HEK293 (cell line): ENCODE data around the gene RMND1.

Experiments
- CTCF ChIA-PET: fragments of 350-600 bp; formaldehyde crosslinking; extraction: SDS; loops from one replicate; lab custom pipeline; 2021; ENCODE audit warnings: antibody characterized with exemption; lab: Yijun Ruan, JAX
- POLR2A ChIA-PET: fragments of 300-600 bp; formaldehyde crosslinking; extraction: SDS; loops from one replicate; lab custom pipeline; 2020; ENCODE audit warnings: antibody characterized with exemption, inconsistent platforms; lab: Yijun Ruan, JAX
- H3K27ac ChIP-seq: fragments of 200-500 bp; sonication (Bioruptor generic); 2 replicates; pipeline ENCODE4 v1.5.1; 2014; ENCODE audit warnings: low read depth, low read length, control low read depth, inconsistent platforms; ENCODE audit errors: extremely low read depth
- H3K36me3 ChIP-seq, 2 experiments: fragments of 200-500 bp in 1 of 2; sonication (Bioruptor generic) in 1 of 2; 1 replicate in 1 of 2; 2 replicates in 1 of 2; pipeline ENCODE4 v1.5.1; 2014 to 2017; ENCODE audit warnings: inconsistent platforms in 2 of 2, low read length in 2 of 2; ENCODE audit not compliant: control insufficient read depth in 2 of 2, insufficient read depth in 1 of 2
- H3K4me1 ChIP-seq: fragments of 200-500 bp; sonication (Bioruptor generic); 2 replicates; pipeline ENCODE4 v1.5.1; 2014; ENCODE audit warnings: mild to moderate bottlenecking, low read length, inconsistent platforms; ENCODE audit not compliant: control insufficient read depth, insufficient read depth
- H3K4me3 ChIP-seq: 2 replicates; pipeline ENCODE4 v1.5.1; 2011; ENCODE audit warnings: low read depth, mild to moderate bottlenecking, control low read depth, low read length, moderate library complexity
- H3K9me3 ChIP-seq: fragments of 200-500 bp; sonication (Bioruptor generic); 2 replicates; pipeline ENCODE4 v1.5.1; 2014; ENCODE audit warnings: low read depth, low read length, inconsistent platforms; ENCODE audit not compliant: control insufficient read depth, insufficient read depth
- GLIS2 ChIP-seq: fragments of 450-650 bp; formaldehyde crosslinking; IDR thresholded peaks from 2 replicates; pipeline ENCODE4 v1.5.1; 2016; ENCODE audit warnings: missing biosample characterization, missing genetic modification characterization
- KLF7 ChIP-seq: fragments of 450-650 bp; formaldehyde crosslinking; IDR thresholded peaks from 2 replicates; pipeline ENCODE4 v1.5.1; 2016; ENCODE audit warnings: missing biosample characterization, missing genetic modification characterization, borderline replicate concordance
- KLF8 ChIP-seq: fragments of 450-650 bp; formaldehyde crosslinking; IDR thresholded peaks from 2 replicates; pipeline ENCODE4 v1.5.1; 2016; ENCODE audit warnings: missing biosample characterization, missing genetic modification characterization
- MZF1 ChIP-seq: fragments of 450-650 bp; formaldehyde crosslinking; IDR thresholded peaks from 2 replicates; pipeline ENCODE4 v1.5.1; 2017; ENCODE audit warnings: missing biosample characterization, missing genetic modification characterization, borderline replicate concordance
- ZBTB10 ChIP-seq: fragments of 450-650 bp; formaldehyde crosslinking; IDR thresholded peaks from 2 replicates; pipeline ENCODE4 v1.5.1; 2016; ENCODE audit warnings: missing biosample characterization, missing genetic modification characterization
- ZNF174 ChIP-seq: fragments of 450-650 bp; formaldehyde crosslinking; IDR thresholded peaks from 2 replicates; pipeline ENCODE4 v1.5.0; 2017; ENCODE audit warnings: missing biosample characterization, mild to moderate bottlenecking, missing genetic modification characterization
- ZNF184 ChIP-seq: fragments of 450-650 bp; IDR thresholded peaks from 2 replicates; pipeline ENCODE4 v1.5.1; 2018; ENCODE audit warnings: missing biosample characterization, mild to moderate bottlenecking, missing genetic modification characterization
- ZNF274 ChIP-seq, 2 experiments: fragments of 200-500 bp in 1 of 2; fragments of 450-650 bp in 1 of 2; sonication (Bioruptor generic) in 1 of 2; formaldehyde crosslinking in 1 of 2; IDR thresholded peaks; 2 replicates each; pipeline versions ENCODE4 v1.5.1 to v1.6.1; 2014 to 2016; ENCODE audit warnings: borderline replicate concordance in 1 of 2, inconsistent platforms in 1 of 2, low read length in 1 of 2, missing biosample characterization in 1 of 2, missing genetic modification characterization in 1 of 2
- ZNF37A ChIP-seq: fragments of 450-650 bp; IDR thresholded peaks from 2 replicates; pipeline ENCODE4 v1.5.1; 2018; ENCODE audit warnings: missing biosample characterization, missing genetic modification characterization
- ZNF416 ChIP-seq: fragments of 450-650 bp; formaldehyde crosslinking; IDR thresholded peaks from 2 replicates; pipeline ENCODE4 v1.5.1; 2016; ENCODE audit warnings: missing biosample characterization, missing genetic modification characterization
- ZNF473 ChIP-seq: fragments of 450-650 bp; formaldehyde crosslinking; IDR thresholded peaks from 2 replicates; pipeline ENCODE4 v1.5.1; 2017; ENCODE audit warnings: missing biosample characterization, missing genetic modification characterization
- ZNF560 ChIP-seq: fragments of 450-650 bp; formaldehyde crosslinking; IDR thresholded peaks from 2 replicates; pipeline ENCODE4 v1.5.1; 2017; ENCODE audit warnings: missing biosample characterization, missing genetic modification characterization, borderline replicate concordance
- ZNF610 ChIP-seq: fragments of 450-650 bp; formaldehyde crosslinking; IDR thresholded peaks from 2 replicates; pipeline ENCODE4 v1.5.1; 2016; ENCODE audit warnings: missing biosample characterization, missing genetic modification characterization, borderline replicate concordance
- ZNF658 ChIP-seq: fragments of 450-650 bp; formaldehyde crosslinking; IDR thresholded peaks from 2 replicates; pipeline ENCODE4; 2016; ENCODE audit warnings: missing biosample characterization, missing genetic modification characterization
- TF ChIP-seq, protein P1 (sequence below): fragments of 450-650 bp; formaldehyde crosslinking; IDR thresholded peaks from 2 replicates; pipeline ENCODE4 v1.5.1; 2016; ENCODE audit warnings: missing biosample characterization, missing genetic modification characterization
- TF ChIP-seq, protein P2 (sequence below): fragments of 450-650 bp; formaldehyde crosslinking; IDR thresholded peaks from 2 replicates; pipeline ENCODE4 v1.5.1; 2016; ENCODE audit warnings: missing biosample characterization, missing genetic modification characterization, borderline replicate concordance
- TF ChIP-seq, protein P3 (sequence below): fragments of 450-650 bp; formaldehyde crosslinking; IDR thresholded peaks from 2 replicates; pipeline ENCODE4 v1.5.1; 2016; ENCODE audit warnings: missing biosample characterization, missing genetic modification characterization
- TF ChIP-seq, protein P4 (sequence below): fragments of 450-650 bp; formaldehyde crosslinking; IDR thresholded peaks from 2 replicates; pipeline ENCODE4 v1.5.1; 2016; ENCODE audit warnings: missing biosample characterization, missing genetic modification characterization
- TF ChIP-seq, protein P5 (sequence below): fragments of 450-650 bp; formaldehyde crosslinking; IDR thresholded peaks from 2 replicates; pipeline ENCODE4 v1.5.1; 2016; ENCODE audit warnings: missing biosample characterization, missing genetic modification characterization

Gene RMND1, protein sequence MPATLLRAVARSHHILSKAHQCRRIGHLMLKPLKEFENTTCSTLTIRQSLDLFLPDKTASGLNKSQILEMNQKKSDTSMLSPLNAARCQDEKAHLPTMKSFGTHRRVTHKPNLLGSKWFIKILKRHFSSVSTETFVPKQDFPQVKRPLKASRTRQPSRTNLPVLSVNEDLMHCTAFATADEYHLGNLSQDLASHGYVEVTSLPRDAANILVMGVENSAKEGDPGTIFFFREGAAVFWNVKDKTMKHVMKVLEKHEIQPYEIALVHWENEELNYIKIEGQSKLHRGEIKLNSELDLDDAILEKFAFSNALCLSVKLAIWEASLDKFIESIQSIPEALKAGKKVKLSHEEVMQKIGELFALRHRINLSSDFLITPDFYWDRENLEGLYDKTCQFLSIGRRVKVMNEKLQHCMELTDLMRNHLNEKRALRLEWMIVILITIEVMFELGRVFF

DNA sequence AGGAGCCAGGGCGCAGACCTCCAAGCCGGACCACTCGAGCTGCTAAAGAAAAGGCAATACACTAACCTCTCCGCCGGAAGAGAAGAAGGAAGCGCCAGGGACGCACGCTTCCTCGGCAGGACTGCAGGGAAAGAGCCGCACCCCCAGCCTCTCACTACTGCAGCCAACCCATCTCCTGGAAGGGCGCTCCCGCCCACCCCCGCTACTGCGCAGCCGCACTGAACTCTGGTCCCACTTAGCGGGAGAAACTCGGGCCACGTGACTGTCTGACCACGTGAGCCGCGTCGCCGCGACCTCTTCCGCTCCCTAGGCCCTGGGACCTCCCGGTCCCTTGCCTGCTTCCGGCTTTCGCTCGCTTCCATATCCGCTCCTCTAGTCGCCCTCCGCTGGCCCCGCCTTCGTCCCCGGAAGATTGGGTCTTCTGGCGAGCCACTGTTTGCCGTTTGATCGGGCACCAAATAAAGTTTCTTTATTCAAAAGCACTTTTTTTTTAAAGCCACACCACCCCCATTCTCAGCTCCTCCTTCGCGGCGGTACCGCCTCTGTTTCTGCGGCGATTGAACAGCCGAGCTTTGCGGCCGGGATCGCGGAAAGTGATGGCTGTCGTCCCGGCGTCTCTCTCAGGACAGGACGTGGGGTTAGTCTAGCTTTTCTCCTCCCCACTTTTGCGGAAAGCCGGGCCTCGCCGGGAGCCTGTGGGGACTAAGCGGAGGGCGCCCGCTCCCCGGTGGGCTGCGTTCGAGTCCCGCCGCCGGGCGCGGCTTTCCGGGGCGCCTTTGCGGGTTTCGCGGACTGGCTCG, at the start of gene RMND1:
Gene RMND1, minus strand, starts transcription at position 177 of the 800 bp plus-strand sequence. CDS start 6,315 bp downstream, outside the sequence.
- CTCF ChIA-PET, result interaction anchor here (0.6 to 1.3 kb wide), 5 partner anchors 22 to 1540 kb away, joined by 3 to 5 read pairs (median 3); no protein-coding TSS in a partner anchor
- Histone ChIP-seq H3K4me3 (peak within 1 kb of the TSS; percentile 97), H3K36me3 (peaks cover 0 to 12% of the 10 kb centered on the region in 2 experiments; a peak in 1 of 3 replicates), H3K27ac (peak within 1 kb of the TSS; percentile 85), H3K9me3 (no peaks in the 10 kb centered on the region), H3K4me1 (peaks cover 4% of the 10 kb centered on the region; the same call in 1 of the 2 replicates)
- POLR2A ChIA-PET, result interaction anchor here (0.5 to 2.1 kb wide), 11 partner anchors 10 to 850 kb away, joined by 3 to 22 read pairs (median 4); partner anchors contain the start of genes CCDC170 and ZBTB2
- TF ChIP-seq ZNF174 (tag by site-specific recombination) (no peak), KLF7 (tag by site-specific recombination) (no peak; the same call in 1 of the 2 replicates), KLF8 (peak; percentile 96), ZNF184 (tag by site-specific recombination) (peak; percentile 78; the same call in 1 of the 2 replicates), ZNF610 (tag by site-specific recombination) (peak; percentile 93), ZNF37A (tag by site-specific recombination) (no peak), MZF1 (tag by site-specific recombination) (peak; percentile 42; the same call in 1 of the 2 replicates), GLIS2 (tag by site-specific recombination) (peak; percentile 90), ZNF658 (no peak), ZNF473 (tag by site-specific recombination) (no peak), ZNF416 (tag by site-specific recombination) (no peak), ZNF274 (IDR thresholded peaks at IDR 0.05; ENCODE audit: low read length) (no peak), ZNF274 (tag by site-specific recombination; IDR thresholded peaks at IDR 0.05; ENCODE audit: borderline replicate concordance) (no peak), ZBTB10 (peak; percentile 30), ZNF560 (tag by site-specific recombination) (no peak)
- TF ChIP-seq, protein P1, sequence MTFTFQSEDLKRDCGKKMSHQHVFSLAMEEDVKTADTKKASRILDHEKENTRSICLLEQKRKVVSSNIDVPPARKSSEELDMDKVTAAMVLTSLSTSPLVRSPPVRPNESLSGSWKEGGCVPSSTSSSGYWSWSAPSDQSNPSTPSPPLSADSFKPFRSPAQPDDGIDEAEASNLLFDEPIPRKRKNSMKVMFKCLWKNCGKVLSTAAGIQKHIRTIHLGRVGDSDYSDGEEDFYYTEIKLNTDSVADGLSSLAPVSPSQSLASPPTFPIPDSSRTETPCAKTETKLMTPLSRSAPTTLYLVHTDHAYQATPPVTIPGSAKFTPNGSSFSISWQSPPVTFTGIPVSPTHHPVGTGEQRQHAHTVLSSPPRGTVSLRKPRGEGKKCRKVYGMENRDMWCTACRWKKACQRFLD (tag by site-specific recombination), result no peak
- TF ChIP-seq, protein P2, sequence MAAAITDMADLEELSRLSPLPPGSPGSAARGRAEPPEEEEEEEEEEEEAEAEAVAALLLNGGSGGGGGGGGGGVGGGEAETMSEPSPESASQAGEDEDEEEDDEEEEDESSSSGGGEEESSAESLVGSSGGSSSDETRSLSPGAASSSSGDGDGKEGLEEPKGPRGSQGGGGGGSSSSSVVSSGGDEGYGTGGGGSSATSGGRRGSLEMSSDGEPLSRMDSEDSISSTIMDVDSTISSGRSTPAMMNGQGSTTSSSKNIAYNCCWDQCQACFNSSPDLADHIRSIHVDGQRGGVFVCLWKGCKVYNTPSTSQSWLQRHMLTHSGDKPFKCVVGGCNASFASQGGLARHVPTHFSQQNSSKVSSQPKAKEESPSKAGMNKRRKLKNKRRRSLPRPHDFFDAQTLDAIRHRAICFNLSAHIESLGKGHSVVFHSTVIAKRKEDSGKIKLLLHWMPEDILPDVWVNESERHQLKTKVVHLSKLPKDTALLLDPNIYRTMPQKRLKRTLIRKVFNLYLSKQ, result no peak
- TF ChIP-seq, protein P3, sequence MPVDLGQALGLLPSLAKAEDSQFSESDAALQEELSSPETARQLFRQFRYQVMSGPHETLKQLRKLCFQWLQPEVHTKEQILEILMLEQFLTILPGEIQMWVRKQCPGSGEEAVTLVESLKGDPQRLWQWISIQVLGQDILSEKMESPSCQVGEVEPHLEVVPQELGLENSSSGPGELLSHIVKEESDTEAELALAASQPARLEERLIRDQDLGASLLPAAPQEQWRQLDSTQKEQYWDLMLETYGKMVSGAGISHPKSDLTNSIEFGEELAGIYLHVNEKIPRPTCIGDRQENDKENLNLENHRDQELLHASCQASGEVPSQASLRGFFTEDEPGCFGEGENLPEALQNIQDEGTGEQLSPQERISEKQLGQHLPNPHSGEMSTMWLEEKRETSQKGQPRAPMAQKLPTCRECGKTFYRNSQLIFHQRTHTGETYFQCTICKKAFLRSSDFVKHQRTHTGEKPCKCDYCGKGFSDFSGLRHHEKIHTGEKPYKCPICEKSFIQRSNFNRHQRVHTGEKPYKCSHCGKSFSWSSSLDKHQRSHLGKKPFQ (tag by site-specific recombination), result no peak
- TF ChIP-seq, protein P4, sequence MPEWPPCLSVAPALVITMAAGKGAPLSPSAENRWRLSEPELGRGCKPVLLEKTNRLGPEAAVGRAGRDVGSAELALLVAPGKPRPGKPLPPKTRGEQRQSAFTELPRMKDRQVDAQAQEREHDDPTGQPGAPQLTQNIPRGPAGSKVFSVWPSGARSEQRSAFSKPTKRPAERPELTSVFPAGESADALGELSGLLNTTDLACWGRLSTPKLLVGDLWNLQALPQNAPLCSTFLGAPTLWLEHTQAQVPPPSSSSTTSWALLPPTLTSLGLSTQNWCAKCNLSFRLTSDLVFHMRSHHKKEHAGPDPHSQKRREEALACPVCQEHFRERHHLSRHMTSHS (tag by site-specific recombination), result no peak
- TF ChIP-seq, protein P5, sequence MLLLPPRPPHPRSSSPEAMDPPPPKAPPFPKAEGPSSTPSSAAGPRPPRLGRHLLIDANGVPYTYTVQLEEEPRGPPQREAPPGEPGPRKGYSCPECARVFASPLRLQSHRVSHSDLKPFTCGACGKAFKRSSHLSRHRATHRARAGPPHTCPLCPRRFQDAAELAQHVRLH, result peak; percentile 88; the same call in 1 of the 2 replicates
